NCI-H1417 (cell line): ENCODE results near the gene SMARCD3.

Source experiments
- DNase-seq, 3 experiments: peaks; one replicate each; lab custom pipeline; 2025; lab: John Stamatoyannopoulos, UW

Gene SMARCD3

GRCh38 chr7:151248346-151249033 lies at the start of gene SMARCD3:
Gene SMARCD3 (minus strand): TSS chr7:151248694. CDS start chr7:151248562, 132 bp downstream.
- DNase-seq = peak; percentile 69 to 85 (median 72)

DNA sequence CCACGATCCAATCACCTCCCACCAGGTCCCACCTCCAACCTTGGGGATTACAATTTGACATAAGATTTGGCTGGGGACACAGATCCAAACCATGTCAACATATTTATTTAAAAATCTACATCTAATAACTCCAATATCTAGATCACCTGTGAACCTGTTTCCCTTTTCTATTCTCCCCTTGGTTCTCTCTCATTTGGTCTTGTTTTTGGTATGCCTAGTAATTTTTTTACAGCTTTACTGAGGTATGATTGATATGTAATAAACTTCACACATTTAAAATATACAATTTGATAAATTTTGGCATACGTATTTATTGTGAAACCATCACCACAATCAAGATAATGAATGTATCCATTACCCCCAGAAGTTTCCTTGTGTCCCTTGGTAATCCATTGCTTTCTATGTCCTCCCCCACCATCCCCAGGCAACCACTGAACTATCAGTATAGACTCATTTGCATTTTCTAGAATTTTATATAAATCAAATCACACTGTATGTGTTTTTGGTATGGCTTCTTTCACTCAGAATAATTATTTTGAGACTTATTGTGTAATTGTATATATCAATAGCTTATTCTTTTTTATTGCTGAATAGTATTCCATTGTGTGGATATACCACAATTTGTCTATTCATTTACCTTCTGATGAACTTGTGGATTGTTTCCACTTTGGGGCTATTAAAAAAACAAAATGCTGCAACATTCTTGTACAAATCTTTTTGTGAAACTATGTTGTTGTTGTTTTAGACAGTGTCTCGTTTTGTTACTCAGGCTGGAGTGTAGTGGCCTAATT lies 47.9 kb upstream of the SMARCD3 start:
- DNase-seq = no peak

DNA sequence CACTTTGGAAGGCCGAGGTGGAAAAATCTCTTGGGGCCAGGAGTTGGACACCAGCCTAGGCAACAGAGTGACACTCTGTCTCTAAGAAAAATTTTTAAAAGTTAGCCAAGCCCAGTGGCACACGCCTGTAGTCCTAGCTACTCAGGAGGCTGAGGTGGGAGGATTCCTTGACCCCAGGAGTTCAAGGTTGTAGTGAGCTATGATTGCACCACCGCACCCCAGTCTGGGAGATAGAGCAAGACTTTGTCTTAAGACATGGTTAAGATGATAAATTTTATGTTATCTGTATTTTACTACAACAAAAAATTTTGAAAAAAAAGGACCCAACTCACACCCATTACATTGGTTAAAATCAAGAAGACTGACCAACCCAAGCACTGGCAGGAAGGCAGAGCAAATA lies 44.4 kb upstream of the SMARCD3 start:
- DNase-seq = no peak

DNA sequence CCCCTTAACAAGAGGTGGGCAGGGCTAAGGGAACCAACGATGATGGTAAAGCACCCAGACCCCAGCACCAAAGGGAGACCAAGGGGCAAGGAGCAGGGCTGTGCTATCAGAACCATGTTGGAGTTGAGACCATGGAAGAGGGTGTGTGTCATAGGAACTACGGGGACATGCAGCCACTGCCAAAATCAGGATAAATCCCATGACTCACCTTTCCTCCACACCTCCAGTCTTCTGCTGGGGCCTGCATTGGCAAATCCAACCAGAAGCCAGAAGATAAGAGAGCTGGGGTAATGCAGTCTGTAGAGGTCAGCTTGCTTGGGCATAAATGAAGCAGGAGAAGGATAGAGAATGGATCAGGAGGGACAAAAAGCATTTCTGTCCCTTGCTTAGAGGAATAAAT lies 42.7 kb upstream of the SMARCD3 start:
- DNase-seq = no peak

DNA sequence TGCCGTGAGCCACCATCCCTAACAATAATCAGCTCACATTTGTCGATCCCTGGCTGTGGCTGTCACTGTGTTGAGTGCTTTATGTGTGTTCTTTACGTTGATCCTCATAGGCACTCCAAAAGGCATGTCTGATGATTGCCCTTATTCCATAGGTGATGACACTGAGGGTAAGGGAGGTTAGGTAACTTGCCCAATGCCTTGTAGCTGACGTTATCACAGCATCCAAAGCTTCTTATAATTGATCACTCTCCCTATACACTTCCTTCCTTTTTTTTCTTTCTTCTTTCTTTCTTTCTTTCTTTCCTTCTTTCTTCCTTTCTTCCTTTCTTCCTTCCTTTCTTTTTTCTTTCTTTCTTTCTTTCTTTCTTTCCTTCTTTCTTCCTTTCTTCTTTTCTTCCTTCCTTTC lies 41.9 kb upstream of the SMARCD3 start:
- no peak for DNase-seq

DNA sequence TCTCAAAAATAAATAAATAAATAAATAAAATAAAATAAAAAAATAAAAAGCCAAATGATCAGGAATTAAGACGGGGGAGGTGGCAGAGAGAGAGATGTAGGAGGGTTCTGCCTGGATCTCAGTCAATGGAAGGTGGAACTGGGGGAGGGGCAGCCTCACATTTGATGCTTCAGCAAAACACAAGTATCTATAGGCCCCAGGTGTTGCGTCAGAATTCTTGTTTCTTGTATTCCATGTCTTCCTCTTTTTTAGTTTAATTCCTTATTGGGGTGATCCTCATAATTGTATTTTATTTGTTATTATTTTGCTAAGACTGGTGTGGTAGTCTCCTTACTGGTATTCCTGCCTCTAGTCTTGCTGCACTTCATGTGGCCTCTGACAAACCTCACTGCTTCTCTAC lies 41.4 kb upstream of the SMARCD3 start:
- no peak for DNase-seq

GRCh38 chr7:151286148-151286547 lies 37.7 kb upstream of the SMARCD3 start:
- no peak for DNase-seq

DNA sequence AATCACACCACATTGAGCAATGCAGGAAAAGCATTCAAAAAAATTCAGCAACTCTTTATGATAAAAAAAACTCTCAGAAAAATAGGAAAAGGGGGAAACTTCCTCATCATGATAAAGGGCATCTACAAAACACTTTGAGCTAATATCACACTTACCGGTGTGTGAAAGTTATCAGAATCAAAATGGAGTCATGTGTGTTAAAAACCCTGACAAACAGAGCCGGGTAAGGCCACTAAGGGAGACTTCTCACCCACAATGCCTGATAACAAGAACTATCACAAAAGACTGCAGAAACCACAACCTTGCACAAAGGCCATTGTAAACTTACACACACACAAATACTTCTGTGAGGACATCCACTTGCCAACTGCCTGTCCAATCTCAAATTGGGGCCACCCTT lies 34.8 kb upstream of the SMARCD3 start:
- no peak for DNase-seq

DNA sequence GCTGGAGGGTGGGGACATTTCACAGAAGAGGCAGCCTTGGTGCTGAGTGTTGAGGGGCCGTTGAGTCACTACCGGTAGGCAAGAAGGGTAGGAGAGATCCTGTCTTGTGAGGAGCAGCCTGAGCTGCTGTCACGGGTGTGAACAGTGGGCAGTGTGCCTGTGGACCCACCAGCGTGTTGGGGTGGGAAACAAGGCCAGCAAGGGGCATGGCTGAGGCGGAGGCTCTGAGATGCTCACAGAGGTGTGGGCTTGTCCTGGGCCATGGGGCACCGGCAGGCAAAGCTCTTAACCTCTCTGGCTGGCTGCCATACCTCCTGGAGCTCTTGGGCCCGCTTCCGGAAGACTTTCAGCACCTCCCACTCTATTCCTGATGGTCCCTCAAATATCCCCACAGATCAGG lies 33.6 kb upstream of the SMARCD3 start:
- no peak for DNase-seq

- peak in 1 of 3 experiments; percentile 13 for DNase-seq
Measured at GRCh38 chr7:151281686-151282085, 33.2 kb upstream of the SMARCD3 start.

DNA sequence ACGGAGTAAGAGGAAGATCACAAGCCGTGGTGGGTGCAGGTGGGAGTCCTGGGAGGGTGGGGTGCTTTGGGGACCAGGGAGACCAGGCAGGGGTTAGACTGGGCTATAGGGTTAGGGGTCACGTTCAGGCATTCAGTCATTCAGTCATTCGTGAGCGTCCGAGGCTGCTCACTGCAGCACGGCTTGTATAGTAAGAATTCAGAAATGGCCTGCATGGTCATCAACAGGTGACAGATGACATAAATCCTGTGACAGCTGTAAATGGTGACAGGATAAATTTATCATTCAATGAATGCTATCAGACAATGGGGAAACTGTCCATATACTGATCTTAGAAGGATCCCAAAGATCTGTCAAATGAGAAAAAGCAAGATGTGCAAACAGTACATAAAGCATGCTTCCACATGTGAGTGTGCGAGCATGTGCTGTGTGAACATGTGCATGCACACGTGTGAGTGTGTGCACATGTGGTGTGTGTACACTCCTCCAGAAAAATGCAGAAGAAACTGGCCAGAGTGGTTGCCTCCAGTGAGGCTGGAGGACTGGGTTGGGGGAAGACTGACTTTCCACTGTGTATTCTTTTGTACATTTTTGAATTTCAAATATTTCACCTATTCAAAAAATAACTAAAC lies 32.0 kb upstream of the SMARCD3 start:
- DNase-seq = no peak

- DNase-seq = no peak
Measured at GRCh38 chr7:151279868-151280267, 31.4 kb upstream of the SMARCD3 start.

DNA sequence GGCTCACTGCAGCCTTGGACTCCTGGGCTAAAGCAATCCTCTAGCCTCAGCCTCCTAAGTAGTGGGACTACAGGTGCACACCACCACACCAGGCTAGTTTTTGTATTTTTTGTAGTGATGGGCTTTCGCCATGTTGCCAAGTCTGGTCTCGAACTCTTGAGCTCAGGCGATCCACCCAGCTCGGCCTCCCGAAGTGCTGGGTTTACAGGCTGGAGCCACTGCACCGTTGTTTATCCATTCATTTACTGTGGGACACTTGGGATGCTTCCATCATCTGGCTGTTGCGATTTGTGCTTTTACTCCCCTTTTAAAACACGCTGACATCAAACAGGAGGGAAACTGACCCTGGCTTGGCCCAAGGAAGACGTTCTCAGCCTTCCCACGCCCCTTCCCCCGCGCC lies 30.5 kb upstream of the SMARCD3 start:
- DNase-seq = no peak

DNA sequence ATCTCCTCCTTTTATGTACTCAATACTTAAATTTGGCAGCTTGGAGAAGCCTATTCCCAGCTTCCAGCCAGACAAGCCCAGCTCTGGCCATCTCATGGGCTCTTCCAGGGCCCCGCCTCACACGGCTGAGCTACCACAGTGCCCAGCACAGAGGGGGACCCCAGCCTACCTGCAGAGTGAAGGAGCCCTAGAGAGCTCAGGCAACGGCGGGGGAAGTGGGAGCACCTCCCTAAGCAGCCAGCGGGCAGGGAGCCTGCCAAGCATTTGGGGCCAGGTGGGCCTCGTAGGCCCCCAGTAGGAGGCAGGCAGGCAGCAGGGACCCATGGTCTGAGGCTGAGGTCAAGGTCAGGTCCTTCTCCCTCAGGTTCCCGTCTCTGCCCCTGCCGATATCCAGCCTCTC lies 29.1 kb upstream of the SMARCD3 start:
- DNase-seq = no peak

DNA sequence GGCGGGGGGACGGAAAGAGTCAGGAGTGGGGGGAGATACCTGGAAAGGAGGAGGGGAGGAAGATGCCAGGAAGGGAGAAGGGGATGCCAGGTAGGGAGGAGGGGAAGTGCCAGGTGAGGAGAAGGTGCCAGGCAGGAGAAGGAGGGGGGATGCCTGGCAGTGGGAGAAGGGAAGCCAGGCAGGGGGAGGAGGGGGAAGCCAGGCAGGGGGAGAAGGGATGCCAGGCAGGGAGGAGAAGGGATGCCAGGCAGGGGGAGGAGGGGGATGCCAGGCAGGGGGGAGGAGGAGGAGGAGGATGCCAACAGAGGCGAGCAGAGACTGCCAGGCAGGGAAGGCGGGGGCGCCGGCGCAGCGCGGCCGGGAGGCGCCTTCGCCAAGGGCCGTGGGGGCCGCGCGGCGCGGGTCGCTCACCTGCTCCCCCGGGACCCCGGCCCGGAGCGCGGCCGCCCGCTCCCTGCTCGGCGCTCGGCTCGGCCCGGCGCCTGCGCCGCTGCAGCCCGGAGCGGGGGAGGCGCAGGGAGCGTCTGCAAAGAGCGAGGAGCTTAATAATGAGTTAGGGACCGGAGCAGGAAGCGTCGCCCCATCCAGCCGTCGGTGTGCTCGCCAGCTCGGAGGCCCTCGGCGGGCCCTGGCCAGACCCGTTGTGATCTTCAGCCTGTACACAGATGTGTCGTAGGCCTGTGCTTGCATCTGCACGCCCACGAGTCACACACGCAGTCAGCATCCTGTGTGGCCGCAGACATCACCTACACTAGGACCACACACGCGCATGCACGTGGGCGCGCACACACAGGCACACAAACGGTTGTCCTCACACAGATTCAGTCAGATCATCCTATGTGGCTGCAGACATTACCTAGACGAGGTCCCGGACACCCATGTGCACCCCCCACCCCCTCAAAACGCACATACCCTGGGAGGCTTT lies 28.4 kb upstream of the SMARCD3 start:
- DNase-seq = peak; percentile 51 to 81 (median 78)

- peak in 2 of 3 experiments; percentile 61 to 77 for DNase-seq
Measured at GRCh38 chr7:151275813-151276577, 27.5 kb upstream of the SMARCD3 start.

DNA sequence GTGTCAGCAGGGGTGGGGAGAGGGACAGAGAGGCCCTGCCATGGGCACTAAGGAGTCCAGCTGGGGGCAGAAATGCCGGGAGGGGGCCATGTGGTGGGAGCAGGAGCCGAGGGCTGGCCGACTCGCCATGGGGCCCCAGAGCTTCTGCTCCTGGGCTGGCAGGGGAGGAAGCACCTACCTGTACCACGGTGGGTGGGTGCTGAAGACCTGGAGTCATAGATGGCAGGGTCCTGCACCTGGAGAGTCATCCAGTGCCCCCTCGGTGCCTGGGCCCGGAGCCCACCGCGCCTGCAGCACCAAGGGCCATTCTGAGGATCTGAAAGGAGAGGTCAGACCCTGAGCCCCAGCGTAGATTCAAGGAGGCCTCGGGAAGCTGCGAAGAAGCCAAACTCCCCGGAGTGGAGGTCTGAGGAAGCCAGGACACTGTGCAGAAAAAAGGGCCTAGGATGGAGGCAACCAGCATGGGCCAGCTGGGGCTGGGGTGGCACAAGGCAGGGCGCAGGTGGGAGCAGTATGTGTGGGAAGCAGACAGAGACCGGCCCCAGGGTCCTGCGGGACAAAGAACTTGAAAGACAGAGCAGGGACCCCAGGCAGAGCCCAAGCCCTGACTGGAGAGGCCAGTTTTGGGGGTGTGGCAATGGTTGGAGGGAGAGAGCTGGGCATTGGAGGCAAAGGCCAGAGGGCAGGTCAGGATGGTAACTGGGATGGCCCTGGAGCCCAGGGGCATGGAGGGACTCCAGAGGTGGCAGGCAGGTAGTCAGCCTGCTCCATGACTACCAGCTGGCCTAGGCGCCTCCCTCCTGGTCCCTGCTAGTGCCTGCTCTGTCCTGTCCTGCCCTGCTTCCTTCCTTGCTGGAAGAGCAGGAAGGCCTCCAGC lies 26.7 kb upstream of the SMARCD3 start:
- DNase-seq = no peak

GRCh38 chr7:151274396-151274795 lies 25.9 kb upstream of the SMARCD3 start:
- DNase-seq = no peak

- no peak for DNase-seq
Measured at GRCh38 chr7:151273651-151274390, 25.3 kb upstream of the SMARCD3 start.
